LoVo (cell line): ENCODE measurements around the gene CPNE7.
"Not testable (repeated sequence)": the region's sequence is repeated elsewhere in the genome, so short reads cannot be mapped to it uniquely, and the experiment has no call there.

Experiments
- DNase-seq: peaks from one replicate; pipeline ENCODE4 v3.0.0-alpha.2; 2016; ENCODE audit warnings: low spot score

Gene CPNE7

GRCh38 chr16:89624777-89625761 lies 49.5 kb downstream of the CPNE7 start:
- no peak for DNase-seq

- no peak for DNase-seq
Observed at GRCh38 chr16:89629827-89630610, 54.5 kb downstream of the CPNE7 start.

GRCh38 chr16:89633064-89633631 lies 57.6 kb downstream of the CPNE7 start:
- peak; percentile 36 for DNase-seq

GRCh38 chr16:89634463-89635385 lies 59.2 kb downstream of the CPNE7 start:
- not testable (repeated sequence) for DNase-seq

- no peak for DNase-seq
Observed at GRCh38 chr16:89636663-89637062, 61.1 kb downstream of the CPNE7 start.

- no peak for DNase-seq
Observed at GRCh38 chr16:89637379-89637778, 61.8 kb downstream of the CPNE7 start.

GRCh38 chr16:89638455-89638854 lies 62.9 kb downstream of the CPNE7 start:
- DNase-seq, result no peak

- DNase-seq, result no peak
Observed at GRCh38 chr16:89639385-89639784, 63.8 kb downstream of the CPNE7 start.

- no peak for DNase-seq
Observed at GRCh38 chr16:89641458-89642119, 66.0 kb downstream of the CPNE7 start.

GRCh38 chr16:89642574-89642973 lies 67.0 kb downstream of the CPNE7 start:
- no peak for DNase-seq

- no peak for DNase-seq
Observed at GRCh38 chr16:89643769-89644300, 68.3 kb downstream of the CPNE7 start.

- DNase-seq, result no peak
Observed at GRCh38 chr16:89645122-89645521, 69.6 kb downstream of the CPNE7 start.

- DNase-seq, result no peak
Observed at GRCh38 chr16:89646270-89646669, 70.7 kb downstream of the CPNE7 start.
